ENCODE data around the gene SOX13. TPM values are rescaled to one million over a fixed set of nuclear protein-coding genes. Genes with fewer than 3 reads are reported as not detected.

SOX13 gene
- total RNA-seq, 1 donor from 2014 or later, result 28.6 TPM

DNA sequence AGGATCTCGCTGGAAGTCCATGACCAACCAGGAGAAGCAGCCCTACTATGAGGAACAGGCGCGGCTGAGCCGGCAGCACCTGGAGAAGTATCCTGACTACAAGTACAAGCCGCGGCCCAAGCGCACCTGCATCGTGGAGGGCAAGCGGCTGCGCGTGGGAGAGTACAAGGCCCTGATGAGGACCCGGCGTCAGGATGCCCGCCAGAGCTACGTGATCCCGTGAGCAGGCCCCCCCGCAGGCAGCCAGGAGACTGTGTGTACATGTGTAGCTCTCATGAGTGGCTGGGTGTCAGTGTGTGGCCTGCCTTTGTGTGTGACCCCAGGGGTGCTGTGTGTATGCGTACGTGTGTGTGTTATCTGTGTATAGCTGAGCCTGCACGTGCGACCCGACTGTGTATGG, 51.7 kb downstream of the SOX13 start:
- Histone ChIP-seq H3K79me2 (ENCODE audit: low read depth) (no peaks in the 10 kb centered on the region), H3K27ac (no peak overlapping the region)

GRCh38 chr1:204125759-204126351, 52.9 kb downstream of the SOX13 start:
- Mint-ChIP-seq H3K27me3 (ENCODE audit: insufficient read depth, low read depth) (peaks cover 9% of the 10 kb centered on the region), H3K9me3 (no peaks in the 10 kb centered on the region), H3K4me3 (no peak overlapping the region), H3K27ac (peak overlapping the region; percentile 69), H3K4me1 (peaks cover 46% of the 10 kb centered on the region), H3K36me3 (peaks cover 21% of the 10 kb centered on the region)
- no peak overlapping the region for H3K4me3 ChIP-seq
- no peak for DNase-seq (ENCODE audit: low spot score)
- no peaks in the 10 kb centered on the region for H3K9me3 ChIP-seq (ENCODE audit: low read depth)
- peaks cover 15% of the 10 kb centered on the region for H3F3A ChIP-seq (ENCODE audit: low read depth)
- H3K4me2 ChIP-seq, result no peak overlapping the region
- H3K9ac ChIP-seq, result no peak overlapping the region
- H3K27me3 ChIP-seq, result no peaks in the 10 kb centered on the region
- no peaks in the 10 kb centered on the region for H3K79me2 ChIP-seq (ENCODE audit: low read depth)
- peaks cover 6% of the 10 kb centered on the region for H4K20me1 ChIP-seq (ENCODE audit: low read depth)
- TF ChIP-seq EZH2phosphoT487 (IDR thresholded peaks at IDR 0.05), result no peak
- TF ChIP-seq, protein P1, sequence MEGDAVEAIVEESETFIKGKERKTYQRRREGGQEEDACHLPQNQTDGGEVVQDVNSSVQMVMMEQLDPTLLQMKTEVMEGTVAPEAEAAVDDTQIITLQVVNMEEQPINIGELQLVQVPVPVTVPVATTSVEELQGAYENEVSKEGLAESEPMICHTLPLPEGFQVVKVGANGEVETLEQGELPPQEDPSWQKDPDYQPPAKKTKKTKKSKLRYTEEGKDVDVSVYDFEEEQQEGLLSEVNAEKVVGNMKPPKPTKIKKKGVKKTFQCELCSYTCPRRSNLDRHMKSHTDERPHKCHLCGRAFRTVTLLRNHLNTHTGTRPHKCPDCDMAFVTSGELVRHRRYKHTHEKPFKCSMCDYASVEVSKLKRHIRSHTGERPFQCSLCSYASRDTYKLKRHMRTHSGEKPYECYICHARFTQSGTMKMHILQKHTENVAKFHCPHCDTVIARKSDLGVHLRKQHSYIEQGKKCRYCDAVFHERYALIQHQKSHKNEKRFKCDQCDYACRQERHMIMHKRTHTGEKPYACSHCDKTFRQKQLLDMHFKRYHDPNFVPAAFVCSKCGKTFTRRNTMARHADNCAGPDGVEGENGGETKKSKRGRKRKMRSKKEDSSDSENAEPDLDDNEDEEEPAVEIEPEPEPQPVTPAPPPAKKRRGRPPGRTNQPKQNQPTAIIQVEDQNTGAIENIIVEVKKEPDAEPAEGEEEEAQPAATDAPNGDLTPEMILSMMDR (IDR thresholded peaks at IDR 0.05), result no peak
- TF ChIP-seq EZH2 (IDR thresholded peaks at IDR 0.05), result no peak
- no peak overlapping the region for H3K27ac ChIP-seq
- no peak overlapping the region for H2AFZ ChIP-seq (replicated peaks)
- peaks cover 14% of the 10 kb centered on the region for H3K4me1 ChIP-seq
- H3K36me3 ChIP-seq, result no peaks in the 10 kb centered on the region

More for the DNA sequence above, 51.7 kb downstream of the SOX13 start:
- H3K4me2 ChIP-seq, result no peak overlapping the region
- peaks cover 14% of the 10 kb centered on the region for H3K4me1 ChIP-seq
- H3K27me3 ChIP-seq, result no peaks in the 10 kb centered on the region
- peak overlapping the region; percentile 65 for H3K4me3 Mint-ChIP-seq
- peaks cover 7% of the 10 kb centered on the region for H3K27me3 Mint-ChIP-seq (ENCODE audit: insufficient read depth, low read depth)
- H3K36me3 Mint-ChIP-seq, result peaks cover 21% of the 10 kb centered on the region
- peaks cover 15% of the 10 kb centered on the region for H3F3A ChIP-seq (ENCODE audit: low read depth)
- H3K36me3 ChIP-seq, result no peaks in the 10 kb centered on the region
- peaks cover 41% of the 10 kb centered on the region for H3K4me1 Mint-ChIP-seq
- no peak overlapping the region for H3K9ac ChIP-seq
- peaks cover 6% of the 10 kb centered on the region for H4K20me1 ChIP-seq (ENCODE audit: low read depth)
- no peak for TF ChIP-seq EZH2 (IDR thresholded peaks at IDR 0.05)
- TF ChIP-seq, protein P1 (IDR thresholded peaks at IDR 0.05), result no peak
- no peak for TF ChIP-seq EZH2phosphoT487 (IDR thresholded peaks at IDR 0.05)
- no peak overlapping the region for H3K4me3 ChIP-seq
- no peaks in the 10 kb centered on the region for H3K9me3 Mint-ChIP-seq
- no peaks in the 10 kb centered on the region for H3K9me3 ChIP-seq (ENCODE audit: low read depth)
- no peak overlapping the region for H2AFZ ChIP-seq (replicated peaks)
- DNase-seq (ENCODE audit: low spot score), result no peak
- no peak overlapping the region for H3K27ac Mint-ChIP-seq

DNA sequence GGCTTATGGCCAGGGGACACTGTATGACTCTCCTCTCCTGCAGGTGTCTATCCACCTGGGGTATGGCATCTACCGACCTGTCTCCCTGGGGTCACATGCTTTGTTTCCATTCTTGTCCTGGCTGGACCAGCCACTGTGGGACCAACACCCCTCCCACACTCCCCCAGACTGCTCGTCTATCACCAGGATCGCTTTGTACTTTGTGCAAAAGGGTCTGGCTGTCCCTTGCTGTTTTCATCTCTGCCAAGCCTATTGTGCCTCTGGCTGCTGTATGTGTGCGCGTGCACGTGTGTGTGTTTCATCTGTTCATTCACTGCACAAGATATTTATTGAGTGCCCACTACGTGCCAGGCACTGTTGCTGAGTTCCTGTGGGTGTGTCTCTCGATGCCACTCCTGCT, 53.5 kb downstream of the SOX13 start:
- Histone ChIP-seq H3K79me2 (ENCODE audit: low read depth) (no peaks in the 10 kb centered on the region), H3F3A (ENCODE audit: low read depth) (peaks cover 15% of the 10 kb centered on the region), H3K27me3 (no peaks in the 10 kb centered on the region), H3K27ac (no peak overlapping the region), H3K4me2 (no peak overlapping the region), H3K4me3 (no peak overlapping the region), H3K4me1 (peaks cover 14% of the 10 kb centered on the region), H3K9ac (no peak overlapping the region), H3K9me3 (ENCODE audit: low read depth) (no peaks in the 10 kb centered on the region), H4K20me1 (ENCODE audit: low read depth) (peaks cover 6% of the 10 kb centered on the region), H3K36me3 (no peaks in the 10 kb centered on the region), H2AFZ (replicated peaks) (no peak overlapping the region)
- Mint-ChIP-seq H3K27ac (peak overlapping the region; percentile 94), H3K4me3 (no peak overlapping the region), H3K36me3 (peaks cover 21% of the 10 kb centered on the region), H3K27me3 (ENCODE audit: insufficient read depth, low read depth) (peaks cover 9% of the 10 kb centered on the region), H3K9me3 (no peaks in the 10 kb centered on the region), H3K4me1 (peaks cover 47% of the 10 kb centered on the region)
- no peak for DNase-seq (ENCODE audit: low spot score)
- TF ChIP-seq EZH2phosphoT487 (IDR thresholded peaks at IDR 0.05) (no peak), EZH2 (IDR thresholded peaks at IDR 0.05) (no peak)
- TF ChIP-seq, protein P1 (IDR thresholded peaks at IDR 0.05), result no peak

Data from neural progenitor cell (in vitro differentiated cells).